T-cell (primary cell): Measurements from ENCODE around the gene PCBP4. TPM values are rescaled to one million over a fixed set of nuclear protein-coding genes. Genes with fewer than 3 reads are reported as not detected.

Experiments
- ATAC-seq, 4 experiments: fragments of 200-7000 bp in 3 of 4; fragments of 150-1000 bp in 1 of 4; cut with Tn5 transposase; replicated peaks in 1 of 4; 1 replicate in 3 of 4; 2 replicates in 1 of 4; pipeline ENCODE4 v1.10.0; 2021; ENCODE audit warnings: moderate library complexity in 3 of 4, mild to moderate bottlenecking in 2 of 4, moderate number of reproducible peaks in 1 of 4
- CTCF ChIA-PET, 2 donors: fragments of 300-600 bp; sonication (Branson Sonifier 250); formaldehyde crosslinking; loops; one replicate each; lab custom pipeline; 2022; ENCODE audit warnings: antibody characterized with exemption in 2 of 2; lab: Charles Lee
- POLR2A ChIA-PET, 2 donors: fragments of 300-600 bp; sonication (Branson Sonifier 250); formaldehyde crosslinking; loops; one replicate each; lab custom pipeline; 2022; ENCODE audit warnings: antibody characterized with exemption in 2 of 2; lab: Charles Lee
- DNase-seq, 35 experiments: peaks; one replicate each; pipeline versions ENCODE4 v3.0.0 to v3.0.0-alpha.2; 2013 to 2023
- H3K27ac ChIP-seq: one replicate; pipeline ENCODE4 v1.5.1; 2013; ENCODE audit warnings: low read length
- H3K27me3 ChIP-seq, 2 experiments: replicated peaks in 1 of 2; 1 replicate in 1 of 2; 2 replicates in 1 of 2; pipeline versions ENCODE4 v1.6.1 to v1.7.0; 2013; ENCODE audit warnings: low read length in 1 of 2, mixed read lengths in 1 of 2; ENCODE audit not compliant: control insufficient read depth in 2 of 2, insufficient read depth in 2 of 2; ENCODE audit errors: extremely low read depth in 1 of 2
- H3K36me3 ChIP-seq, 2 donors: 1 replicate in 1 of 2; 2 replicates in 1 of 2; pipeline versions ENCODE4 v1.6.1 to v1.7.0; 2013; ENCODE audit warnings: low read length in 1 of 2; ENCODE audit not compliant: control insufficient read depth in 2 of 2, insufficient read depth in 1 of 2; ENCODE audit errors: extremely low read depth in 1 of 2
- H3K4me1 ChIP-seq, 2 experiments: 1 replicate in 1 of 2; 2 replicates in 1 of 2; pipeline versions ENCODE4 v1.6.1 to v1.7.0; 2013; ENCODE audit warnings: low read length in 2 of 2, mixed read lengths in 1 of 2; ENCODE audit not compliant: insufficient read depth in 2 of 2, control insufficient read depth in 1 of 2; ENCODE audit errors: extremely low read depth in 1 of 2
- H3K4me3 ChIP-seq, 2 donors: 1 replicate in 1 of 2; 2 replicates in 1 of 2; pipeline versions ENCODE4 v1.5.1 to v1.7.0; 2013; ENCODE audit warnings: mild to moderate bottlenecking in 2 of 2, low read length in 1 of 2, moderate library complexity in 1 of 2; ENCODE audit not compliant: control insufficient read depth in 1 of 2; ENCODE audit errors: extremely low read depth in 1 of 2
- H3K9me3 ChIP-seq: 2 replicates; pipeline ENCODE4 v1.7.0; 2013
- H3K27ac Mint-ChIP-seq, 2 donors: one replicate each; pipeline ENCODE4 v1.8.0; 2020 to 2021; ENCODE audit warnings: mild to moderate bottlenecking in 2 of 2, mixed read lengths in 2 of 2
- H3K27me3 Mint-ChIP-seq, 2 donors: one replicate each; pipeline ENCODE4 v1.8.0; 2021 to 2022; ENCODE audit warnings: mixed read lengths in 2 of 2
- H3K36me3 Mint-ChIP-seq: one replicate; pipeline ENCODE4 v1.8.0; 2021; ENCODE audit warnings: mixed read lengths
- H3K4me1 Mint-ChIP-seq, 3 donors: one replicate each; pipeline ENCODE4 v1.8.0; 2020 to 2022; ENCODE audit warnings: mixed read lengths in 3 of 3, mild to moderate bottlenecking in 1 of 3
- H3K4me3 Mint-ChIP-seq, 3 donors: one replicate each; pipeline ENCODE4 v1.8.0; 2020 to 2022; ENCODE audit warnings: mild to moderate bottlenecking in 3 of 3, mixed read lengths in 3 of 3, moderate library complexity in 3 of 3
- H3K9me3 Mint-ChIP-seq, 3 donors: one replicate each; pipeline ENCODE4 v1.8.0; 2020 to 2022; ENCODE audit warnings: mixed read lengths in 3 of 3
- WGBS: methylation state at CpG from one replicate; pipeline ENCODE4 v1.1.5; 2013; ENCODE audit warnings: missing lambda C conversion rate; ENCODE audit not compliant: insufficient coverage; 5-methylcytosine and 5-hydroxymethylcytosine counted together
- total RNA-seq, 35 experiments: library from RNA in 6 of 35; stranded (reverse) in 6 of 35; fragments of 120-200 nt in 1 of 35; gene quantifications; one replicate each; pipeline versions ENCODE4 v1.2.1 to v1.2.4 and lab custom pipeline; 2013 to 2026

Gene PCBP4
- total RNA-seq, 5 donors from 2014 or later (not counting 1 experiment from before 2014, with no cell fraction given) = 11.7 to 33.3 (median 26.6) TPM

GRCh38 chr3:51966486-51966885 lies 768 bp downstream of the PCBP4 start:
- Histone ChIP-seq H3K4me1 (peaks cover 4 to 40% of the 10 kb centered on the region in 2 experiments), H3K4me3 (peak overlapping the region in 1 of 2 donors; percentile 53), H3K27ac (no peak overlapping the region), H3K9me3 (no peaks in the 10 kb centered on the region), H3K27me3 (no peaks in the 10 kb centered on the region), H3K36me3 (peaks cover 0 to 2% of the 10 kb centered on the region in 2 donors)
- Mint-ChIP-seq H3K4me3 (peak overlapping the region; percentile 72 to 79 (median 77)), H3K9me3 (no peaks in the 10 kb centered on the region), H3K36me3 (no peaks in the 10 kb centered on the region), H3K27ac (peak overlapping the region; percentile 64 to 81), H3K4me1 (peaks cover 28 to 46% (median 33%) of the 10 kb centered on the region in 3 donors), H3K27me3 (no peaks in the 10 kb centered on the region)
- ChIA-PET CTCF (no interaction called here), POLR2A (interaction anchor here in 1 of 2 donors (0.6 kb wide), 1 partner anchor 577 kb away, joined by 4 read pairs; no protein-coding TSS in a partner anchor)
- WGBS = 80% methylated on average over 2 of the region's 5 CpGs
- ATAC-seq = no peak
- DNase-seq = no peak

GRCh38 chr3:51966016-51966415 lies 1.2 kb downstream of the PCBP4 start:
- POLR2A ChIA-PET = no interaction called here
- H3K4me1 Mint-ChIP-seq = peaks cover 27 to 46% (median 30%) of the 10 kb centered on the region in 3 donors

GRCh38 chr3:51964521-51964920 lies 2.7 kb downstream of the PCBP4 start:
- Mint-ChIP-seq H3K4me3 (peak overlapping the region in 1 of 3 donors; percentile 17), H3K27ac (no peak overlapping the region), H3K4me1 (peaks cover 22 to 38% (median 28%) of the 10 kb centered on the region in 3 donors), H3K9me3 (no peaks in the 10 kb centered on the region), H3K36me3 (peaks cover 11% of the 10 kb centered on the region), H3K27me3 (no peaks in the 10 kb centered on the region)
- no peak overlapping the region for H3K27ac ChIP-seq
- ChIA-PET POLR2A (no interaction called here), CTCF (interaction anchor here in 1 of 2 donors (1.4 kb wide), 1 partner anchor 22 kb away, joined by 4 read pairs; no protein-coding TSS in a partner anchor)
- H3K36me3 ChIP-seq = no peaks in the 10 kb centered on the region
- H3K4me3 ChIP-seq = no peak overlapping the region
- peaks cover 4 to 35% of the 10 kb centered on the region in 2 experiments for H3K4me1 ChIP-seq
- DNase-seq (no peak), ATAC-seq (no peak)
- peaks cover 0 to 8% of the 10 kb centered on the region in 2 experiments for H3K27me3 ChIP-seq
- no CpG with 5 or more reads among the region's 4 CpGs for WGBS
- H3K9me3 ChIP-seq = no peaks in the 10 kb centered on the region

More at GRCh38 chr3:51966016-51966415, 1.2 kb downstream of the PCBP4 start:
- no peaks in the 10 kb centered on the region for H3K27me3 Mint-ChIP-seq
- peaks cover 1% of the 10 kb centered on the region for H3K36me3 Mint-ChIP-seq
- Histone ChIP-seq H3K27ac (no peak overlapping the region), H3K9me3 (no peaks in the 10 kb centered on the region), H3K36me3 (no peaks in the 10 kb centered on the region), H3K27me3 (no peaks in the 10 kb centered on the region), H3K4me1 (peaks cover 4 to 40% of the 10 kb centered on the region in 2 experiments), H3K4me3 (no peak overlapping the region)
- peak overlapping the region; percentile 72 to 77 (median 72) for H3K4me3 Mint-ChIP-seq
- WGBS = no CpG with 5 or more reads among the region's 2 CpGs
- ATAC-seq (no peak), DNase-seq (no peak)
- no peak overlapping the region for H3K27ac Mint-ChIP-seq
- H3K9me3 Mint-ChIP-seq = no peaks in the 10 kb centered on the region
- CTCF ChIA-PET = interaction anchor here in 1 of 2 donors (1.0 kb wide), 1 partner anchor 155 kb away, joined by 3 read pairs; no protein-coding TSS in a partner anchor

- Histone ChIP-seq H3K27ac (no peak overlapping the region), H3K4me1 (peaks cover 4 to 31% of the 10 kb centered on the region in 2 experiments), H3K4me3 (no peak overlapping the region), H3K36me3 (no peaks in the 10 kb centered on the region), H3K27me3 (peaks cover 0 to 12% of the 10 kb centered on the region in 2 experiments), H3K9me3 (no peaks in the 10 kb centered on the region)
- Mint-ChIP-seq H3K4me1 (peaks cover 20 to 34% (median 26%) of the 10 kb centered on the region in 3 donors), H3K36me3 (peaks cover 14% of the 10 kb centered on the region), H3K9me3 (no peaks in the 10 kb centered on the region), H3K4me3 (no peak overlapping the region), H3K27ac (no peak overlapping the region), H3K27me3 (no peaks in the 10 kb centered on the region)
- no peak for ATAC-seq
- POLR2A ChIA-PET = no interaction called here
- 88% methylated on average over 10 of the region's 12 CpGs for WGBS
- CTCF ChIA-PET = interaction anchor here in 1 of 2 donors (1.4 kb wide), 1 partner anchor 21 kb away, joined by 4 read pairs; no protein-coding TSS in a partner anchor
- no peak for DNase-seq
These were observed 3.3 kb downstream of the PCBP4 start for GRCh38 chr3:51963951-51964451.

GRCh38 chr3:51962854-51963530 lies 4.3 kb downstream of the PCBP4 start:
- Histone ChIP-seq H3K27ac (no peak overlapping the region), H3K9me3 (no peaks in the 10 kb centered on the region), H3K36me3 (no peaks in the 10 kb centered on the region), H3K27me3 (peaks cover 0 to 21% of the 10 kb centered on the region in 2 experiments), H3K4me1 (peaks cover 4 to 21% of the 10 kb centered on the region in 2 experiments), H3K4me3 (no peak overlapping the region)
- no peak for DNase-seq
- Mint-ChIP-seq H3K27me3 (peaks cover 0 to 5% of the 10 kb centered on the region in 2 donors), H3K9me3 (no peaks in the 10 kb centered on the region), H3K36me3 (peaks cover 22% of the 10 kb centered on the region), H3K4me1 (peaks cover 11 to 24% (median 18%) of the 10 kb centered on the region in 3 donors), H3K27ac (no peak overlapping the region), H3K4me3 (no peak overlapping the region)
- ChIA-PET POLR2A (no interaction called here), CTCF (no interaction called here)
- 88% methylated on average over 2 of the region's 6 CpGs for WGBS
- no peak for ATAC-seq

GRCh38 chr3:51961602-51962569 lies 5.4 kb downstream of the PCBP4 start:
- H3K4me3 ChIP-seq = no peak overlapping the region
- DNase-seq = no peak
- ChIA-PET CTCF (no interaction called here), POLR2A (no interaction called here)
- peaks cover 4 to 21% of the 10 kb centered on the region in 2 experiments for H3K4me1 ChIP-seq
- H3K9me3 Mint-ChIP-seq = no peaks in the 10 kb centered on the region
- H3K4me3 Mint-ChIP-seq = no peak overlapping the region
- H3K36me3 ChIP-seq = no peaks in the 10 kb centered on the region
- ATAC-seq = no peak
- H3K27ac ChIP-seq = no peak overlapping the region
- peaks cover 0 to 32% of the 10 kb centered on the region in 2 experiments for H3K27me3 ChIP-seq
- peaks cover 9 to 23% (median 16%) of the 10 kb centered on the region in 3 donors for H3K4me1 Mint-ChIP-seq
- peaks cover 22% of the 10 kb centered on the region for H3K36me3 Mint-ChIP-seq
- H3K27me3 Mint-ChIP-seq = peaks cover 0 to 9% of the 10 kb centered on the region in 2 donors
- no peaks in the 10 kb centered on the region for H3K9me3 ChIP-seq
- no peak overlapping the region for H3K27ac Mint-ChIP-seq
- WGBS = 86% methylated on average over 1 of the region's 9 CpGs
